ENCODE measurements around the gene TMEM89. TPM values are rescaled to one million over a fixed set of nuclear protein-coding genes. Genes with fewer than 3 reads are reported as not detected.

Gene TMEM89
- total RNA-seq, 1 donor from 2014 or later = not detected

DNA sequence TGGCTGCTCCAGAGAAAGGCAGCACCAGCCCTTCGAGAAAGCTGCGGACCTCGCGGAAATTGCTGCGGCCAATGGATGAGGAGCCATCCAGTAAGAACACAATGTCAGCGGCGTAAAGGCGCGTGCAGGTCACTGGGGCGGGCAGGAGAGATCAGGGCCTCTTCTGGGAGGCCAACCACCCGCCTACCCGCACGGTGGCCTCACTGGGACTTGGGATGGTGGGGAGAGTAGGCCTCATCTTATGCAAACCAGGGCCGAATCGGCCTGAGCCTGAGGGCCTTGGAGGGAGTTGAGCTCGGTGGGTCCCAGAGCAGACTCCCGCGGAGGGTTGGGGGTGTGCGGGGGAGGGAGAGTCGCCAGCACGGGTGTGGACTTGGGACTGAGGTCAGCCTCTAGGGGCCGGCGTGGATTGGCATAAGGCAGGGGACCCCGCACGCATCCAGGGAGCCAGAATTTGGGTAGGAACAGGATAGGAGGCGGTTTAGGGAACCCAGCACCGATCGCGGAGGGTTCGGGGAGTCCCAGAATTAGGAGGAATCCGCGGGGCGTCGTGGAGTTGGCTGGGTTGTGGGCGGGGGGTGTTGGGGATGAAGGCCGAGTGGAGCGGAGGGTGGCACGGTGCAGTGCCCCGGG lies 27.0 kb downstream of the TMEM89 start:
- Mint-ChIP-seq H3K4me3 (ENCODE audit: unreplicated experiment) (no peak overlapping the region), H3K27me3 (ENCODE audit: unreplicated experiment) (peaks cover 16% of the 10 kb centered on the region), H3K27ac (ENCODE audit: unreplicated experiment) (no peak overlapping the region), H3K9me3 (ENCODE audit: unreplicated experiment) (peaks cover 13% of the 10 kb centered on the region), H3K36me3 (ENCODE audit: unreplicated experiment) (peaks cover 5% of the 10 kb centered on the region), H3K4me1 (ENCODE audit: low read depth, unreplicated experiment) (peaks cover 12% of the 10 kb centered on the region)
- TF ChIP-seq, protein P1, sequence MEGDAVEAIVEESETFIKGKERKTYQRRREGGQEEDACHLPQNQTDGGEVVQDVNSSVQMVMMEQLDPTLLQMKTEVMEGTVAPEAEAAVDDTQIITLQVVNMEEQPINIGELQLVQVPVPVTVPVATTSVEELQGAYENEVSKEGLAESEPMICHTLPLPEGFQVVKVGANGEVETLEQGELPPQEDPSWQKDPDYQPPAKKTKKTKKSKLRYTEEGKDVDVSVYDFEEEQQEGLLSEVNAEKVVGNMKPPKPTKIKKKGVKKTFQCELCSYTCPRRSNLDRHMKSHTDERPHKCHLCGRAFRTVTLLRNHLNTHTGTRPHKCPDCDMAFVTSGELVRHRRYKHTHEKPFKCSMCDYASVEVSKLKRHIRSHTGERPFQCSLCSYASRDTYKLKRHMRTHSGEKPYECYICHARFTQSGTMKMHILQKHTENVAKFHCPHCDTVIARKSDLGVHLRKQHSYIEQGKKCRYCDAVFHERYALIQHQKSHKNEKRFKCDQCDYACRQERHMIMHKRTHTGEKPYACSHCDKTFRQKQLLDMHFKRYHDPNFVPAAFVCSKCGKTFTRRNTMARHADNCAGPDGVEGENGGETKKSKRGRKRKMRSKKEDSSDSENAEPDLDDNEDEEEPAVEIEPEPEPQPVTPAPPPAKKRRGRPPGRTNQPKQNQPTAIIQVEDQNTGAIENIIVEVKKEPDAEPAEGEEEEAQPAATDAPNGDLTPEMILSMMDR (IDR thresholded peaks at IDR 0.05; ENCODE audit: partially characterized antibody, unreplicated experiment) = no peak
- peak; percentile 24 for DNase-seq

DNA sequence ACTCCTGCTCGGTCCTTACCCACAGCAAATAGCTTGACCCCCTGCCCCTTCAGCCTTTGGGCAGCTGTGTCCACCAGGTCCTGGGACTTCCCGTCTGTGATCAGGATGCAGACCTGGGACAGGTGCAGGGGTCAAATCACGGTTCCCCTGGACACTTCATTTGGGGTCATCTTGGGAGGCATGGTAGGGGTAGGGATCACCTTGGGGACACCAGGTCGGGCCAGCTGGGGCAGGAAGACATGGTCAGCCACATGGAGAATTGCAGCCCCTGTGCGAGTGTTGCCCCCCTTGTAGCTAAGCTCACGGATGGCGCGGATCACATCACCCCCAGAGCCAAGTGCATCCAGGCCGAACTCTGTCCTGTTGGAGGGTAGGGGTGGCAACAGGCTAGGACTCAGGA lies 28.2 kb downstream of the TMEM89 start:
- H3K27me3 Mint-ChIP-seq (ENCODE audit: unreplicated experiment) = peaks cover 18% of the 10 kb centered on the region
- no peak overlapping the region for H3K27ac Mint-ChIP-seq (ENCODE audit: unreplicated experiment)
- peaks cover 12% of the 10 kb centered on the region for H3K9me3 Mint-ChIP-seq (ENCODE audit: unreplicated experiment)
- no peak overlapping the region for H3K4me3 Mint-ChIP-seq (ENCODE audit: unreplicated experiment)
- no peak for DNase-seq
- peaks cover 5% of the 10 kb centered on the region for H3K36me3 Mint-ChIP-seq (ENCODE audit: unreplicated experiment)
- TF ChIP-seq, protein P1 (IDR thresholded peaks at IDR 0.05; ENCODE audit: partially characterized antibody, unreplicated experiment) = no peak
- H3K4me1 Mint-ChIP-seq (ENCODE audit: low read depth, unreplicated experiment) = peaks cover 12% of the 10 kb centered on the region

DNA sequence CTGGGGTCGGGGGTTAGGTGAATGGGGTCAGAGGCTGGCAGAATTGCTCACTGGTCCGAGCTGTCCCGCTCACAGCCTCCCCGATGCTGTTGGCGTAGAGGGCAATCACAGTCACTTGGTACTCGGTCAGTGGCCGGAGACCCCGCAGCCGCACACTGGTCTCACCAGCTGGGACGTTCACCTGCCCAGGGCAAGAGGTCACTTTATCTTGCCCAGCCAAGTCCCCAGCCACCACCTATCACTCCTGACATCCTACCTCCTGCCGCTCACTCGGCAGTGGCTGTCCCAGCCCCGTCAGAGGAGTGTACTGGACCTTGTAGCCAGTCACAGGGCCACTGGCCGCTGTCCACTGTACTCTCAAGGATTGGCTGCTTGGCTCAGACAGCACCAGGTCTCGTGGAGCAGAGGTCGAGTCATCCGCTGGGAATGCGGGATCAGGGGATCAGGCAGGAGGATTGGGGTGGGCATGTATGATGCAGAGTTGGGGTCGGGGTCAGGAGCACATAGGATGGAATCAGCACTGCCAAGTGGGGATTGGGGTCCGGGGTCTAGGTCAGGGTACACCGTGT lies 29.0 kb downstream of the TMEM89 start:
- TF ChIP-seq, protein P1 (IDR thresholded peaks at IDR 0.05; ENCODE audit: partially characterized antibody, unreplicated experiment) = no peak
- H3K4me3 Mint-ChIP-seq (ENCODE audit: unreplicated experiment) = no peak overlapping the region
- peaks cover 5% of the 10 kb centered on the region for H3K36me3 Mint-ChIP-seq (ENCODE audit: unreplicated experiment)
- peaks cover 13% of the 10 kb centered on the region for H3K9me3 Mint-ChIP-seq (ENCODE audit: unreplicated experiment)
- no peak overlapping the region for H3K27ac Mint-ChIP-seq (ENCODE audit: unreplicated experiment)
- no peak for DNase-seq
- peaks cover 12% of the 10 kb centered on the region for H3K4me1 Mint-ChIP-seq (ENCODE audit: low read depth, unreplicated experiment)
- peaks cover 22% of the 10 kb centered on the region for H3K27me3 Mint-ChIP-seq (ENCODE audit: unreplicated experiment)

DNA sequence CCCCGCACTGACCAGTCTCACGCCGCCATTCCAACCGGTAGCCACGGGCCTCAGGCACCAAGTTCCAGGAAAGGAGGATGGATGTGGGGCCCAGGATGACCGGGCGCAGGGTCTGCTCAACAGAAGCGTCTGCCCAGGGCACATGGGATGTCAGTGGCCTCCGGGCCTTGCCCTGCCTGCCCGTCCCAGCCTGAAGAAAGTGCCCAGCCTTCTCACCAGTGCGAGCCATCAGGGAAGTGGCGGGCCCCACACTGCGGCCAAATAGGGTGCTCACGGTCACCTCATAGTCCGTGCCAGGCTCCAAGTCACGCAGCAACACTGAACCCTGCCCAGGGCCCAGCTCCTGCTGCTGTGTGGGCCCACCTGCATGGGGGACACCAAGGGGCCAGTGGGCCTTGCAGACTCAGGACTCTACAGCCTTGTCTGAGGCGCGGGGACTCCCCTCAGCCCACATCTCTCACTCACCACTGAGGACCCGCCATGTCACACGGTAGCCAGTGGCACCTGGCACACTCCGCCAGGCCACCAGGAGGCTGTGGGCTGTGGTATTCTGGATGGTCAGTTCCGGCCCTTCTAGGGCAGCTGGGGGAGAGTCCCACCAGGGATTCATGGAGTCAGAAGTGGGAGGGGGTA lies 29.6 kb downstream of the TMEM89 start:
- DNase-seq = no peak
- no peak overlapping the region for H3K27ac Mint-ChIP-seq (ENCODE audit: unreplicated experiment)
- no peak overlapping the region for H3K4me3 Mint-ChIP-seq (ENCODE audit: unreplicated experiment)
- H3K9me3 Mint-ChIP-seq (ENCODE audit: unreplicated experiment) = peaks cover 7% of the 10 kb centered on the region
- H3K4me1 Mint-ChIP-seq (ENCODE audit: low read depth, unreplicated experiment) = peaks cover 8% of the 10 kb centered on the region
- TF ChIP-seq, protein P1 (IDR thresholded peaks at IDR 0.05; ENCODE audit: partially characterized antibody, unreplicated experiment) = no peak
- H3K27me3 Mint-ChIP-seq (ENCODE audit: unreplicated experiment) = peaks cover 17% of the 10 kb centered on the region
- H3K36me3 Mint-ChIP-seq (ENCODE audit: unreplicated experiment) = no peaks in the 10 kb centered on the region

DNA sequence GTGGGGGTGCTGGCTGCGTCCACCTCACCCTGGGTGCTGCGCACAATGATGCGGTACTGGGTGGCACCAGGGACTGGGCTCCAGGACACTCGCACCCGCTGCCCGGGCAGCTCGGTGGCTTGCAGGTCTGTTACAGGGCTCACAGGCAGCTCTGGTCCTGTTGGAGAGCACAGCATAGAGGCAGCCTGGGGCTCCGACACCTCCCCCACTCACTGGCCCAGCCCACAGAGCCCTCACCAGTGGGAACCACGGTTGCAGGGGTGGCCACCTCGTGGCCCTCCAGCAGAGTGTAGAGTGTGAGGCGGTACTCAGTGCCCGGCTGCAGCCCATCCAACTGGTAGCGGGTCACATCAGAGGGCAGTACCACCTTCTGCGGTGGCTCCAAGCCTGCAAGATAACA lies 30.1 kb downstream of the TMEM89 start:
- Mint-ChIP-seq H3K36me3 (ENCODE audit: unreplicated experiment) (no peaks in the 10 kb centered on the region), H3K27me3 (ENCODE audit: unreplicated experiment) (peaks cover 18% of the 10 kb centered on the region), H3K4me1 (ENCODE audit: low read depth, unreplicated experiment) (peaks cover 8% of the 10 kb centered on the region), H3K27ac (ENCODE audit: unreplicated experiment) (no peak overlapping the region), H3K9me3 (ENCODE audit: unreplicated experiment) (peaks cover 7% of the 10 kb centered on the region), H3K4me3 (ENCODE audit: unreplicated experiment) (no peak overlapping the region)
- TF ChIP-seq, protein P1 (IDR thresholded peaks at IDR 0.05; ENCODE audit: partially characterized antibody, unreplicated experiment) = no peak
- no peak for DNase-seq
